GM21360 (cell line): ENCODE data around the gene INAFM2.

Experiments used
- ATAC-seq: cut with Tn5 transposase; IDR thresholded peaks from one replicate; pipeline ENCODE4 v1.9.1; 2021; ENCODE audit warnings: mild to moderate bottlenecking, moderate library complexity; ENCODE audit not compliant: unreplicated experiment

INAFM2 gene

DNA sequence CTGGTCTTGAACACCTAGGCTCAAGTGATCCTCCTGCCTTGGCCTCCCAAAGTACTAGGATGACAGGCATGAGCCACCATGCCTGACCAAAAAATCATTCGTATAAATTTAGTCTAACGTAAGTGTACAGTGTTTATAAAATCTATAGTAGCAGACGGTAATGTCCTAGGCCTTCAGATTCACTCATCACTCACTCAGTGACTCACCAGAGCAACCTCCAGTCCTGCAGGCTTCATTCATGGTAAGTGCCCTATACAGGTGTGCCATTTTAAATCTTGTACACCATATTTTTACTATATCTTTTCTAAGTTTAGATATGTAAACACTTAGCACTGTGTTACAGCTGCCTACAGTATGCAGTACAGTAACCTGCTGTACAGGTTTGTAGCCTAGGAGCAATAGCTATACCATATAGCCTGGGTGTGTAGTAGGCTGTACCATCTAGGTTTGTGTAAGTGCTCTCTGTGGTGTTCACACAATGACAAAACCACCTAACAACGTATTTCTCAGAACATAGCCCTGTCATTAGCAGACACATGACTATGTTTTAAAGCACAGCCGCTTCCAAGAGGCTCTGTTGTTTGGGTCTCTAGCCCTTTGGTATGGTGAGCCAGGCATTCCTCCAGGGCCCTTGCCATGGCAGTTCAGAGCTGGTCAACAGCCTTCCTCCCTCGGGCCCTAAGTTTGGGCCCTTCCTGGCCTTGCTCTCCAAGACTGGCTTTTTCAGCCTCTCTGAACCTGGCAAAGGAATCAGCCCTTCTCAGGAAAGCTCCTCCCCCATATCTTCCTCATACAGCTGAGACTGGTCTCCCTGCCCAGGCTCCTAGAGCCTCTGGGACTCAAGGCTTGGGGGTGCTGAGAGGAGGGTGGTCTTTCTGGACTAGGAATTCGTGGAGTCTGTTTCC is 19.2 kb downstream of the INAFM2 start:
- ATAC-seq, result no peak

DNA sequence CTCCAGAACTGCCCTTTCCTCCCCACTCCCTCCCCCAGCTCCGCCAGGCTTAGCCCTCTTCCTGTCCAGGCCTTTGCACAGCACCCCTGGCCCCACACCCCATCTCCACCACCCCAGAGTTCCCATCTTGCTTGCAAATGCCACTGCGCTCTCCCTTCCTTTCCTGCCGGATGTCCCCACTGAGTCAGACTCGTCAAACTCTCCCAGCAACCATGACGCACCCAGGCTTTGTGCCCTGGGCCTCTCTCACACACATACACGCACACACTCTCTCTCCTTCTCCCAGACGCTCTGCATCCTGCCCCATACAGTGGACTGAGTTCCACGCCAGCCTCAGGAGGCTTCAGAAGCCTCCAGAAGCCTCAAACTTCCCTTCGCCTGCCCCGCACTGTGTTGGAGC is 20.0 kb downstream of the INAFM2 start:
- no peak for ATAC-seq

DNA sequence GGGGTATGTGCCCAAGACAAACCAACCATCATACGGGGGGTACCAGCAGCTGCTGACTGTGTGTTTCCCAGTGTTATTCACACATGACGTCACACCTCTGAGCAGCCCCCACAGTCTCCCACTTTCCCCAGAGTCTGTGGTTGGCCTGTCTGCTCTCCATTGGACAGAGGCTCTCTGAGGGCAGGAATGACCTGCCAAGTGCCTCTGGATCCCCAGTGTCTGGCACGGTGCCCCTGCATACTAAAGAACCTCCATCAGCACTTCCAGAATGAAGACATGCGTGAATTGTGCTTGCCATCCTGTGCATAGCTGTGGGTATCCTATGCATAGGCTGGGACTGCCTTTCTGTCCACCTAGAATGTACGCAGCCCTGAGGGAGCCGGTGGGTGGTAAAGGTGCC is 20.7 kb downstream of the INAFM2 start:
- no peak for ATAC-seq

GRCh38 chr15:40344631-40345120 is 21.2 kb downstream of the INAFM2 start:
- no peak for ATAC-seq

DNA sequence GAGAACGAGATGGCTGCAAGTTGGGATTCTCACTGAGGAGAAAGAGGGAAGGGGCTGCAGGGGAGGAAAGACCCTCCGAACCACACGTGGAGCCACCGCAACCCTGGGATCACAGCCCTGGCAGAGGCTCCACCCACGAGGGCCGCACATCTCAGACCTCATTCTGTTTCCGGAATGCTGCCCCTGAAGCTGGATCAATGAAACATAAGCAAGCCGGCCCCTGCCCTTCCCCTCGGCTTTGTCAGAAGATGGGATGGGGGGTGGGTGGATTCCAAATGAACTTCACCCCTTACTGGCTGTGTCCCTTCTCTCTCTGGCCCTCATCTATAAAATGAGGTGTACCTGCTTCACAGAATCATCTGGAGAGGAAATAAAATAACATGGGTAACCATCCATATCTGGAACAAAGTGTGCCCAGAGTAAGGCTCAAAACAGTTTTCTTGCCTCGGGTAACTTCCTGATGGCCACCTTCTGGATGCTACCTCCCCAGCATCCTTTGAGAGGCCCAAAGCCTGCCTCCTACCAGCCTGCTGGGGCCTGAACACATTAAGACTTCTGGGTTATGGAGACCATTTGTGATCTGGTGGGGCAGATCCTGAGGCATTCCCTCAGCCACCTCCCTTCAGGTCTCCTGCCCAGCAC is 21.9 kb downstream of the INAFM2 start:
- ATAC-seq, result no peak

- no peak for ATAC-seq
Observed at GRCh38 chr15:40345867-40346578, 22.5 kb downstream of the INAFM2 start.

- ATAC-seq, result no peak
Observed at GRCh38 chr15:40346579-40347558, 23.4 kb downstream of the INAFM2 start.

GRCh38 chr15:40347559-40348473 is 24.3 kb downstream of the INAFM2 start:
- no peak for ATAC-seq

DNA sequence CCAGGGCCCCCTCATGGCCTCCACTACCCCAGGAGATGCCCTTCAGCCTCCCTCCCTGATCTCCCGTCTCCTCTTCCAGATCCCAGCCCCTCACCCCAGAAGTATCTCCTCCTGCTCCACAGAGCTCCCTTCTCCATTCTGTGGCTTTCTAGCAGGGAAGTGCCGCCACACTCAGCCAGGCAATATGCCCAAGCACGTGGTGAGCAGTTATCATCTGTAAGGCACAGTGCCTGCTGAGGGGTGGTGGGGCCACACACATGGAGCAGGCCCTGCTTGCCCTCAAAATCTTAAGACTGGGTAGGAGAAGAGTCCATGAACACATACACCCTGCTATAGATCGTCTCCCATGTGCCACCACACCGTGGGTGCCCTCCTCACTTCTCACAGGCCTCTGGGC is 25.0 kb downstream of the INAFM2 start:
- no peak for ATAC-seq

DNA sequence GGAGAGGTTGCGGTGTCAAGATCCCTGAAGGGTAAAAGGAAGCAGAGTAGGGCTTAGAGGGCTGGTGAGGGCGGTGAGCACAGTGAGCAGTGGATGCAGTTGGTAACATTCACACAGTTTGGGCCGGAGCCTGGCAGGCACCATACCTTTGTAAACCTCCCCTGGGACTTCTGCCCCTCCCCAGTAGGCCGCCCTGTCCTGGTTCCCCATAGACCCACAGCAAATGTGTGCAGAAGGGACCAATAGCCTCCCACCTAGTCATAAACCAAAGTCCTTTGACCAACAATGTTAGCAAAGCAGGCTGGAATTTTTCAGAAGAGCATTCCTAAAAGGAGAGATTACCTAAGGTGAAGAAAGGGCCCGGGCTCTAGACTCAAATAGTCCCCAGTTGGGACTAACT is 25.7 kb downstream of the INAFM2 start:
- no peak for ATAC-seq

- ATAC-seq, result no peak
Observed at GRCh38 chr15:40352281-40352901, 28.9 kb downstream of the INAFM2 start.

DNA sequence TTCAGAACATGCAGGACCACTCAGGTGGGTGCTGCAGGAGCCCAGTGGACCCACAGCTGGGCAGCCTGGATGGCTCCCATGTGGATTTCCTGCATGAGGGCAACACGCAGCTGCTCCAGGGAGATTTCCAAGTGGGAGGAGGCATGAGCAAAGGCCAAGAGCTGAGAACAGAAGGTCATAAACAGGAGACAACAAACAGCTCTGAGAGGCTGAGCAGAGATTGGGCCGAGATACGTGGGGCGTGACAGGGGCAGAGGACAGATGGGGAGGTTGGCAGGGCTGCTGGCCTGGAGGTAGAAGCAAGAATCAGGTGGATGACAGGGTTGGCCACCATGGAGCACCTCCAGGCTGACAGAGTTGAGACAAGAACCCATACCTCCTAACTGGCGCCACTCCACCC is 30.2 kb downstream of the INAFM2 start:
- ATAC-seq, result no peak

DNA sequence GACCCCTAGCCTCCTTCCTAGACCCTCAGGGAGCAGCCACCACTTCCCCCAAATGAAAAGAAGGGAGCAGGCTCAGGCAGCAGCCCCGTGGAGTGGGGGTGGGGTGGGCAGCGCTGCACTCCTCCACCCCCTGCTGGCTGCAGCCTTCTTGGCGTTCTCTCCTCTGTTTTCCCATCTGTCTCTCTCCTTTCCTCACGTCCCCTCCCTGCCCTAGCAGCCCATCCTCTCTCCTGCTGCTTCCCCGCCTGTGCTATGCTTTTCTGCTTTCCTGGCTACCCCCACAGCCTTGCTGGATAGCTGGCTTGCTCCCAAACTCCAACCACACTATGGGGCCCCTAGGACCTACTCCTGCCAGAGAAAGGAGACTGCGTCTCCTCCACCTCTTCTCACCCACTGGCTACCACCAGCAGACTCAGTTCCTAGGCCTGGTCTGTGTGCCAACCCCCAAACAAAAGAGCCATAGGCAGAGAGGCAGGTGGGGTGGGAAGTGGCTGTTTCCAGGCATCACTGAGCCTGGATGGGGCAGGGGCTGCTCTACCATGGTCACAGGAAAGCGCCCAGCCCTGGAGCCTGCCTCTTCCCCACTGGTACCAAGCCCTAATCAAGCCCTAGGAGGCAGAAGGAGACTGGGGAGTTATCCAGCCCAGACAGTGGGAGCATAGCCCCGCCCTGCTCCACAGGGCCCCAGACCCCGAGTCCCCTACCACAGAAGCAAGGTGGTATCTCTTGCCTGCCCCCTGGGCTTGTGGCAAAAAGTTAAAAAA is 31.1 kb downstream of the INAFM2 start:
- ATAC-seq, result no peak

DNA sequence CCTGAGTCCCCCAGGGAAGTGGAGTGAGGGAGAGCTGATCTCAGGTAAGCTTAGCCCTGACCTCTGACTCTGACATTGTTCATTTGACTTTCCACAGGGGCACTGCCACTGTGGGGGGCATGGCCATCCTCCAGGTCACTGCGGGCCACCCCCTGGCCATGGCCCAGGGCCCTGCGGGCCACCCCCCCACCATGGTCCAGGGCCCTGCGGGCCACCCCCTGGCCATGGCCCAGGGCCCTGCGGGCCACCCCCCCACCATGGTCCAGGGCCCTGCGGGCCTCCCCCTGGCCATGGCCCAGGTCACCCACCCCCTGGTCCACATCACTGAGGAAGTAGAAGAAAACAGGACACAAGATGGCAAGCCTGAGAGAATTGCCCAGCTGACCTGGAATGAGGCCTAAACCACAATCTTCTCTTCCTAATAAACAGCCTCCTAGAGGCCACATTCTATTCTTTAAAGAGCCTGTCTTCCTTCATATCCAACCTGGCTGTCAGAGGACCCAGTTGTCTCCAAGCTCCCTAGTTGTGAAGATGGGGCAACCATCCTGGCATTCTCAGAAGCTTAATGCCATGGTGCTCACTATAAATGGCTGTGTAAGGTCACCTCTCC is 32.6 kb downstream of the INAFM2 start:
- no peak for ATAC-seq

DNA sequence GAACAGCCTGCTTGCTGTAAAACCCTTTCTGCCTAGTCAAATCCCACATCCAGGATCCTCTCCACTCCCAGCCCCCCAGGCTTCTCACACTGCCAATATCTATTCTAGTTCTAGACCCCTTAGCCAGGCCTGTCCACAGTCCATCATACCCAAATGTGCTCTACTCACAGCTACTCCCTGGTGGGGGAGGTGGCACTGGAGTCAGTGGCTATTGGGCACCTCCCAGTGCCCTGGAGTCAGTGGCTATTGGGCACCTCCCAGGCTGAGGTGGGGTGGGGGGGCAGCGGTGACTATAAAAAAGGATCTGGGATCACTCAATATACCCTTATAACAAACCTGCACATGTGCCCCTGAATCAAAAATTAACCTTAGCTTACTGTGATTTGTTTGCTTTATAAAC is 33.8 kb downstream of the INAFM2 start:
- no peak for ATAC-seq

GRCh38 chr15:40357723-40358470 is 34.4 kb downstream of the INAFM2 start, which contains the start of gene DISP2:
DISP2 (plus strand) TSS chr15:40358219; CDS start chr15:40358322, 103 bp downstream.
- peak; percentile 77 for ATAC-seq
